GM12874 (cell line): ENCODE measurements around the gene ARHGEF7.

Source experiments
- CTCF ChIP-seq: IDR thresholded peaks from 2 replicates; pipeline ENCODE4 v1.5.1; 2011; ENCODE audit warnings: low read depth, mild to moderate bottlenecking, control low read depth, low read length, moderate library complexity; ENCODE audit not compliant: insufficient read depth

Gene ARHGEF7

GRCh38 chr13:111346101-111346680, 231.1 kb downstream of the ARHGEF7 start:
- no peak for TF ChIP-seq CTCF

- no peak for TF ChIP-seq CTCF
Observed at GRCh38 chr13:111347438-111347837, 232.3 kb downstream of the ARHGEF7 start.

GRCh38 chr13:111353508-111353907, 238.4 kb downstream of the ARHGEF7 start:
- TF ChIP-seq CTCF: no peak

GRCh38 chr13:111354789-111355188, 239.7 kb downstream of the ARHGEF7 start:
- TF ChIP-seq CTCF: no peak
